ENCODE data around the gene FRMPD4.
"Not testable (repeated sequence)": the region's sequence is repeated elsewhere in the genome, so short reads cannot be mapped to it uniquely, and the experiment has no call there.

Gene FRMPD4

DNA sequence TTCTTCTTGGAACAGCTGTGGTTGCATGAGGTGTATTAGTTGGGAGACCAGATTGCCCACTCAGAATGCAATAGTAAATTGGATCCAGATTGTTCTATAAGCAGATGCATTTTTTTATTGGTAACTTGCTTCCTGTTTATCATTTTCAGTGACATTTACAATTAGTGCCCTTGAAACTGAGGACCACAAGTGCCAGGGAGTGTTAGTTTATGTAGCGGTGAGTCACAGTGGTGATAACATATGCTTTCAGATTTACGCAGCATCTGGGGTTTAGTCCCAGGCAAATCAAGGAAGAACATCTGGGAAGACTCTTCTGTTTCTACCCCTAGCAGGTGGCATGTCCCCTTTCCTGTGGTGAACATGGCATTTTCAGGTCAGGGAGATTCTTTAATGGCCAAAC lies 24.1 kb downstream of the FRMPD4 start:
- Mint-ChIP-seq H3K4me1 (no peaks in the 10 kb centered on the region), H3K4me3 (no peak overlapping the region), H3K36me3 (no peaks in the 10 kb centered on the region), H3K27me3 (no peaks in the 10 kb centered on the region), H3K9me3 (no peaks in the 10 kb centered on the region), H3K27ac (no peak overlapping the region)

DNA sequence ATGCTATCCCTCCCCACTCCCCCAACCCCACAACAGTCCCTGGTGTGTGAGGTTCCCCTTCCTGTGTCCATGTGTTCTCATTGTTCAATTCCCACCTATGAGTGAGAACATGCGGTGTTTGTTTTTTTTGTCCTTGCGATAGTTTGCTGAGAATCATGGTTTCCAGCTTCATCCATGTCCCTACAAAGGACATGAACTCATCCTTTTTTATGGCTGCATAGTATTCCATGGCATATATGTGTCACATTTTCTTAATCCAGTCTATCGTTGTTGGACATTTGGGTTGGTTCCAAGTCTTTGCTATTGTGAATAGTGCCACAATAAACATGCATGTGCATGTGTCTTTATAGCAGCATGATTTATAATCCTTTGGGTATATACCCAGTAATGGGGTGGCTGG lies 25.9 kb downstream of the FRMPD4 start:
- H3K27ac Mint-ChIP-seq, H3K4me3 Mint-ChIP-seq, H3K9me3 Mint-ChIP-seq, H3K4me1 Mint-ChIP-seq, H3K36me3 Mint-ChIP-seq, H3K27me3 Mint-ChIP-seq: not testable (repeated sequence)

DNA sequence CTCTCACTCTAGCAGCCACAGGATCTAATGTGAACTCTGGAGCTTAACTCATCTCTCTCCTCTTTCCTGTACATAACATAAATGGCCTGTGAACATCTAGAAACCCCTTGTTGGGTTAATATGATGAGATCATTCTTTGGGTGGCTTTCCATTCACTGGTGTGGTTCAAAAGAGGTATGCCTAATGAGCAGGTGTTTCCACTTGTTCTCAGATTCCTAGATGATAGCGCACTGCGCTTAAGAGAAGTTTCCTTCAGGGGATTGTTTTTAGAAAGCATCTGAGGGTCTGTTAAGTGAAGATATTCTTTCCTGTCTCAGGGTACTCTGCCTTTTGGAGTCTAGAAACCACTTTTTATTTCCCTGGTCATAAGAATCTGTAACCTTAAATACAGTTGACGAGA lies 32.5 kb downstream of the FRMPD4 start:
- Mint-ChIP-seq H3K27me3 (no peaks in the 10 kb centered on the region), H3K36me3 (no peaks in the 10 kb centered on the region), H3K4me1 (no peaks in the 10 kb centered on the region), H3K9me3 (no peaks in the 10 kb centered on the region), H3K27ac (no peak overlapping the region), H3K4me3 (no peak overlapping the region)

GRCh38 chrX:12174358-12174757 lies 36.1 kb downstream of the FRMPD4 start:
- Mint-ChIP-seq H3K27ac (no peak overlapping the region), H3K4me3 (no peak overlapping the region), H3K27me3 (peaks cover 2% of the 10 kb centered on the region), H3K36me3 (no peaks in the 10 kb centered on the region), H3K4me1 (no peaks in the 10 kb centered on the region), H3K9me3 (no peaks in the 10 kb centered on the region)

DNA sequence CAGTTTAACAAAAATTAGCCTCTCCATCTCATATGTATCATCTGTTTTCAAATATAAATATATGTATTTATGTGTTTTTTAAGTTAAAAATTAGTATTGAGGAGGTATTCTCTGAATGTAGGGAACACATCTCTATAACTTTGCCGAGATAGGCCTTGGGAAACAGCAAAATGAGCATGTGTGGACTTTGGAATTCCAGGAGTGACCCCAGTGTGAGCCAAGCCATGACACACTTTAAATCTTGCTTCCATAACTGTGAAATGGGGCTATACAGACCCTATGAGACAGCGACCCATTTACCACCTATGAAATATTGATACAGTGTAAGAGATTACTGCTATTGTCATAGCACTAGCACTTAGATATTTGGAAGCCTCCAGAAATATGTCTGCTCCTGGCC lies 58.8 kb downstream of the FRMPD4 start:
- Mint-ChIP-seq H3K27ac (no peak overlapping the region), H3K27me3 (no peaks in the 10 kb centered on the region), H3K9me3 (no peaks in the 10 kb centered on the region), H3K4me3 (no peak overlapping the region), H3K4me1 (no peaks in the 10 kb centered on the region), H3K36me3 (no peaks in the 10 kb centered on the region)

DNA sequence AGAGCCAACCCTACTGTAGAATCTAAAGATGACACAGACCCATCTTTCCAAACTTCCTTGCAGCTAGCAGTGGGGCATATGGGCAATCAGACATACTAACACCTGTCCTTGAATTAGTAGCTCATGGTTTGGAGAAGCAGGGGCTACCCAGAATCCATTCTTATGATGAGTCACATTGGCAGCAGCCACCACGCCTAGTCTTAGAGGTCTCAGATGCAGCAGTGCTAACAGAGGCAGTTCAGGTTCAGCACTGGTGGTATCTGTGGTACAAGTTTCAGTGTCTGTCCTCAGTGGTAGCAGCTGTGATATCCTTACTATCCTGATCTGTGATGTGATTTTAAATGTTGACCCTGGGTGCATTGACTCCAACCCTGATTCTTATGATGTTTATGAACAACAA lies 68.1 kb downstream of the FRMPD4 start:
- peaks cover 3% of the 10 kb centered on the region for H3K27me3 Mint-ChIP-seq
- H3K36me3 Mint-ChIP-seq = no peaks in the 10 kb centered on the region
- H3K9me3 Mint-ChIP-seq = no peaks in the 10 kb centered on the region
- no peak overlapping the region for H3K27ac Mint-ChIP-seq
- H3K4me3 Mint-ChIP-seq = no peak overlapping the region
- H3K4me1 Mint-ChIP-seq = no peaks in the 10 kb centered on the region

- no peaks in the 10 kb centered on the region for H3K4me1 Mint-ChIP-seq
- H3K9me3 Mint-ChIP-seq = no peaks in the 10 kb centered on the region
- no peaks in the 10 kb centered on the region for H3K36me3 Mint-ChIP-seq
- no peak overlapping the region for H3K4me3 Mint-ChIP-seq
- no peaks in the 10 kb centered on the region for H3K27me3 Mint-ChIP-seq
- no peak overlapping the region for H3K27ac Mint-ChIP-seq
Observed at GRCh38 chrX:12210196-12210815, 72.0 kb downstream of the FRMPD4 start.

DNA sequence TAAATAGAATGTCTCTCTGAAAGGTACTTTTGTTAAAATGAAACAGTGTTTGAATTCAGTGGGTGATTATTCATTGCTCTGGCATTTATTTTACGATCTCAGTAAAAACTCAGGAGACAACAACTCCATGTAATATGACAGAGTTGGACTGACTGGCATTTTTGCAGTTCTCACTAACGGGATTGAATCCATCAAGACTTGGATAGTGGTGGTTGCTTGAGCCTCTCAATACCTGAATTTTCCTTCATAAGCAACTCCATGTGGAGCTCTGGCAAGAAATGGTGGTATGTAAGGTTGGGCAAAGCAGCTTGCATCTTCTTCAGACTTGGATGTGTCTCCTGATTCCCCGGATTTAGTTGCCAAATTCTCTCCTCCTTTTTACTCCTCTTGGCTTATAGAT lies 72.7 kb downstream of the FRMPD4 start:
- no peaks in the 10 kb centered on the region for H3K4me1 Mint-ChIP-seq

DNA sequence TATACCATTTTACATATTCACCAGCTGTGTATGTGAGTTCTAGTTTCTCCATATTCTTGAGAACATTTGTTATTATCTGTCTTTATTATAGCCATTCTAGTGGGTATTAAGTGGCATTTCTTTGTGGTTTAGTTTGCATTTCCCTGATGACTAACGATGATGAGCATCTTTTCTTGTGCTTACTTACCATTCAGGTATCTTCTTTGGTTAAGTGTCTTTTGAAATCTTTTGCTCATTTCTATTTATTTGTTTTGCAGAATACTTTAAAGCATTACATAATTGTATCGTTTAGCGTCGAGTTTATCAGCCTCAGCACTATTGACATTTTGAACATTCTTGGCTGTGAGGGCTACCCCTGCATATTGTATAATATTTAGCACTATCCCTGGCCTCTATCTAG lies 85.4 kb downstream of the FRMPD4 start:
- Mint-ChIP-seq H3K36me3 (no peaks in the 10 kb centered on the region), H3K9me3 (no peaks in the 10 kb centered on the region), H3K4me1 (no peaks in the 10 kb centered on the region), H3K27me3 (no peaks in the 10 kb centered on the region), H3K27ac (no peak overlapping the region), H3K4me3 (no peak overlapping the region)

More for the DNA sequence above, 72.7 kb downstream of the FRMPD4 start:
- no peaks in the 10 kb centered on the region for H3K36me3 Mint-ChIP-seq
- H3K4me3 Mint-ChIP-seq = no peak overlapping the region
- H3K27ac Mint-ChIP-seq = no peak overlapping the region
- no peaks in the 10 kb centered on the region for H3K9me3 Mint-ChIP-seq
- peaks cover 2% of the 10 kb centered on the region for H3K27me3 Mint-ChIP-seq

GRCh38 chrX:12225107-12225506 lies 86.8 kb downstream of the FRMPD4 start:
- Mint-ChIP-seq H3K27ac (no peak overlapping the region), H3K27me3 (no peaks in the 10 kb centered on the region), H3K36me3 (no peaks in the 10 kb centered on the region), H3K4me3 (no peak overlapping the region), H3K4me1 (no peaks in the 10 kb centered on the region), H3K9me3 (no peaks in the 10 kb centered on the region)

DNA sequence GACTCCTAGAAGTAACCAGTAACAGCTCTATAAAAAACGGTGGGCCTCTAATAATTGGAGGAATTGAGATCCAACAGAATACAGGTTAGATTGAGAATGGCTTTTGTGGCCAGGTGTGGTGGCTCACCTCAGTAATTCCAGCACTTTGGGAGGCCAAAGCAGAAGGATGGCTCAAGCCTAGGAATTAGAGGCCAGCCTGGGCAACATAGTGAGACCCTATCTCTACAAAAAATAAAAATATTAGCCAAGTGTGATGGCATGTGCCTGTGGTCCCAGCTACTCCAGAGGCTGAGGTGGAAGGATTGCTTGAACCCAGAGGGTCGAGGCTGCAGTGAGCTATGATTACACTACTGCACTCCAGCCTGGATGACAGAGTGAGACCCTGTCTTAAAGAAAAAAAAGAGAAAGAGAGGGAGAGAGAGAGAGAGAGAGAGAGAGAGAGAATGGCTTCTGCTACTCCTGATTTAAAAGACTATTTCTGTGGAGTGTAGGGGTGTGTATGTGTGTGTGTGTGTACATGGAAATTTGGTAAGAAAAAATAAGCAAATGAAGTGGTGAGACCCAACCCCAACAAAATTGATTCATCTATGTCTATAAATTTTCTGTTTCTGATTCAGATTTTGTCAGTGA lies 89.3 kb downstream of the FRMPD4 start:
- Mint-ChIP-seq H3K4me3 (no peak overlapping the region), H3K27me3 (no peaks in the 10 kb centered on the region), H3K27ac (no peak overlapping the region), H3K4me1 (no peaks in the 10 kb centered on the region), H3K9me3 (no peaks in the 10 kb centered on the region), H3K36me3 (no peaks in the 10 kb centered on the region)

- no peak overlapping the region for H3K27ac Mint-ChIP-seq
- H3K9me3 Mint-ChIP-seq = no peaks in the 10 kb centered on the region
- no peaks in the 10 kb centered on the region for H3K36me3 Mint-ChIP-seq
- no peak overlapping the region for H3K4me3 Mint-ChIP-seq
- peaks cover 1% of the 10 kb centered on the region for H3K27me3 Mint-ChIP-seq
- H3K4me1 Mint-ChIP-seq = no peaks in the 10 kb centered on the region
Observed at GRCh38 chrX:12228862-12229261, 90.6 kb downstream of the FRMPD4 start.

GRCh38 chrX:12229986-12230385 lies 91.7 kb downstream of the FRMPD4 start:
- Mint-ChIP-seq H3K27me3 (peaks cover 1% of the 10 kb centered on the region), H3K36me3 (no peaks in the 10 kb centered on the region), H3K27ac (no peak overlapping the region), H3K9me3 (no peaks in the 10 kb centered on the region), H3K4me1 (no peaks in the 10 kb centered on the region), H3K4me3 (no peak overlapping the region)

GRCh38 chrX:12234534-12235329 lies 96.5 kb downstream of the FRMPD4 start:
- H3K9me3 Mint-ChIP-seq = no peaks in the 10 kb centered on the region
- no peak overlapping the region for H3K4me3 Mint-ChIP-seq
- H3K4me1 Mint-ChIP-seq = no peaks in the 10 kb centered on the region
- no peaks in the 10 kb centered on the region for H3K36me3 Mint-ChIP-seq
- peaks cover 1% of the 10 kb centered on the region for H3K27me3 Mint-ChIP-seq
- H3K27ac Mint-ChIP-seq = no peak overlapping the region

DNA sequence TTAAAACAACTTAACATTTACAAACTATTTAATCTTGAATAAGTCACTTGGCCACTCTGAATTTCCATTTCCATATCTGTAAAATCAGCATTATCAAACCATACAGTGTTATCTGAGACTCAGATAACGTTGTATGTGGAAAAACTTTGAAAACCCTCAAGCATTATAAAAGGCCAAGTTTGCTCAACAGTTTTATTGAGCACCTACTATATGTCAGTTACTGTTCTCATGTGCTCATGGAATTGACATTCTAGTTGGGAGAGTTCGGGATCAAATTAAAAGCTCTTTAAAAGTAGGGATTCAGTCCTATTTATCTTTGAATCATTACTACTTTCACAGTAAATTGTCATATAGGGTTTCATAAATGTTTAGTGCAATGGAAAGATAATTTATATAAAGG lies 97.9 kb downstream of the FRMPD4 start:
- no peaks in the 10 kb centered on the region for H3K36me3 Mint-ChIP-seq
- H3K4me3 Mint-ChIP-seq = no peak overlapping the region
- H3K4me1 Mint-ChIP-seq = no peaks in the 10 kb centered on the region
- no peaks in the 10 kb centered on the region for H3K9me3 Mint-ChIP-seq
- peaks cover 1% of the 10 kb centered on the region for H3K27me3 Mint-ChIP-seq
- H3K27ac Mint-ChIP-seq = no peak overlapping the region

GRCh38 chrX:12237131-12237530 lies 98.9 kb downstream of the FRMPD4 start:
- peaks cover 1% of the 10 kb centered on the region for H3K27me3 Mint-ChIP-seq
- no peaks in the 10 kb centered on the region for H3K4me1 Mint-ChIP-seq
- no peak overlapping the region for H3K4me3 Mint-ChIP-seq
- H3K27ac Mint-ChIP-seq = no peak overlapping the region
- H3K36me3 Mint-ChIP-seq = no peaks in the 10 kb centered on the region
- no peaks in the 10 kb centered on the region for H3K9me3 Mint-ChIP-seq
